Skeletal muscle cell (primary cell): Measurements from ENCODE around the gene RGS6.

Experiments
- DNase-seq: peaks from one replicate; pipeline ENCODE4 v3.0.0-alpha.2; 2010; ENCODE audit warnings: low read depth
- H3K4me3 ChIP-seq: 2 replicates; pipeline ENCODE4 v1.5.1; 2011; ENCODE audit warnings: low read depth, mild to moderate bottlenecking, control low read depth, low read length, moderate library complexity

RGS6 gene

GRCh38 chr14:72186523-72186922, 254.3 kb downstream of the RGS6 start:
- H3K4me3 ChIP-seq: no peak overlapping the region
- DNase-seq: no peak

- no peak overlapping the region for H3K4me3 ChIP-seq
- DNase-seq: no peak
Measured at GRCh38 chr14:72196237-72197015, 264.2 kb downstream of the RGS6 start.

- H3K4me3 ChIP-seq: no peak overlapping the region
- DNase-seq: no peak
Measured at GRCh38 chr14:72201645-72202044, 269.4 kb downstream of the RGS6 start.

GRCh38 chr14:72213424-72213823, 281.2 kb downstream of the RGS6 start:
- H3K4me3 ChIP-seq: no peak overlapping the region
- no peak for DNase-seq

GRCh38 chr14:72215080-72215479, 282.9 kb downstream of the RGS6 start:
- no peak for DNase-seq
- no peak overlapping the region for H3K4me3 ChIP-seq

GRCh38 chr14:72217135-72217534, 284.9 kb downstream of the RGS6 start:
- no peak for DNase-seq
- no peak overlapping the region for H3K4me3 ChIP-seq

GRCh38 chr14:72222046-72222445, 289.8 kb downstream of the RGS6 start:
- no peak for DNase-seq
- H3K4me3 ChIP-seq: no peak overlapping the region

GRCh38 chr14:72236629-72237028, 304.4 kb downstream of the RGS6 start:
- H3K4me3 ChIP-seq: no peak overlapping the region
- DNase-seq: no peak

- DNase-seq: no peak
- no peak overlapping the region for H3K4me3 ChIP-seq
Measured at GRCh38 chr14:72237722-72238666, 305.8 kb downstream of the RGS6 start.

GRCh38 chr14:72243309-72244293, 311.4 kb downstream of the RGS6 start:
- H3K4me3 ChIP-seq: no peak overlapping the region
- DNase-seq: no peak

- no peak overlapping the region for H3K4me3 ChIP-seq
- no peak for DNase-seq
Measured at GRCh38 chr14:72247896-72248465, 315.8 kb downstream of the RGS6 start.

GRCh38 chr14:72253503-72253902, 321.3 kb downstream of the RGS6 start:
- H3K4me3 ChIP-seq: no peak overlapping the region
- no peak for DNase-seq

- no peak overlapping the region for H3K4me3 ChIP-seq
Measured at GRCh38 chr14:72254202-72254936, 322.1 kb downstream of the RGS6 start.

GRCh38 chr14:72254937-72255472, 322.8 kb downstream of the RGS6 start:
- DNase-seq: no peak
- H3K4me3 ChIP-seq: no peak overlapping the region

More at GRCh38 chr14:72254202-72254936, 322.1 kb downstream of the RGS6 start:
- DNase-seq: no peak

GRCh38 chr14:72256055-72256454, 323.8 kb downstream of the RGS6 start:
- no peak overlapping the region for H3K4me3 ChIP-seq
- DNase-seq: no peak

- DNase-seq: no peak
- no peak overlapping the region for H3K4me3 ChIP-seq
Measured at GRCh38 chr14:72261068-72261467, 328.8 kb downstream of the RGS6 start.

- no peak for DNase-seq
- no peak overlapping the region for H3K4me3 ChIP-seq
Measured at GRCh38 chr14:72262771-72263170, 330.5 kb downstream of the RGS6 start.

- DNase-seq: no peak
- no peak overlapping the region for H3K4me3 ChIP-seq
Measured at GRCh38 chr14:72264716-72265115, 332.5 kb downstream of the RGS6 start.
